Bronchial smooth muscle cell (primary cell): ENCODE measurements around the gene MIS12. TPM values are rescaled to one million over a fixed set of nuclear protein-coding genes. Genes with fewer than 3 reads are reported as not detected.

Source experiments
- total RNA-seq: library from RNA; depleted of rRNA; stranded (reverse); fragments of >200 nt; gene quantifications from 2 replicates; pipeline ENCODE4 v1.2.1, GENCODE V29; 2014

The MIS12 gene, protein sequence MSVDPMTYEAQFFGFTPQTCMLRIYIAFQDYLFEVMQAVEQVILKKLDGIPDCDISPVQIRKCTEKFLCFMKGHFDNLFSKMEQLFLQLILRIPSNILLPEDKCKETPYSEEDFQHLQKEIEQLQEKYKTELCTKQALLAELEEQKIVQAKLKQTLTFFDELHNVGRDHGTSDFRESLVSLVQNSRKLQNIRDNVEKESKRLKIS
- total RNA-seq, result 5.8 and 9.1 TPM in 2 replicates

DNA sequence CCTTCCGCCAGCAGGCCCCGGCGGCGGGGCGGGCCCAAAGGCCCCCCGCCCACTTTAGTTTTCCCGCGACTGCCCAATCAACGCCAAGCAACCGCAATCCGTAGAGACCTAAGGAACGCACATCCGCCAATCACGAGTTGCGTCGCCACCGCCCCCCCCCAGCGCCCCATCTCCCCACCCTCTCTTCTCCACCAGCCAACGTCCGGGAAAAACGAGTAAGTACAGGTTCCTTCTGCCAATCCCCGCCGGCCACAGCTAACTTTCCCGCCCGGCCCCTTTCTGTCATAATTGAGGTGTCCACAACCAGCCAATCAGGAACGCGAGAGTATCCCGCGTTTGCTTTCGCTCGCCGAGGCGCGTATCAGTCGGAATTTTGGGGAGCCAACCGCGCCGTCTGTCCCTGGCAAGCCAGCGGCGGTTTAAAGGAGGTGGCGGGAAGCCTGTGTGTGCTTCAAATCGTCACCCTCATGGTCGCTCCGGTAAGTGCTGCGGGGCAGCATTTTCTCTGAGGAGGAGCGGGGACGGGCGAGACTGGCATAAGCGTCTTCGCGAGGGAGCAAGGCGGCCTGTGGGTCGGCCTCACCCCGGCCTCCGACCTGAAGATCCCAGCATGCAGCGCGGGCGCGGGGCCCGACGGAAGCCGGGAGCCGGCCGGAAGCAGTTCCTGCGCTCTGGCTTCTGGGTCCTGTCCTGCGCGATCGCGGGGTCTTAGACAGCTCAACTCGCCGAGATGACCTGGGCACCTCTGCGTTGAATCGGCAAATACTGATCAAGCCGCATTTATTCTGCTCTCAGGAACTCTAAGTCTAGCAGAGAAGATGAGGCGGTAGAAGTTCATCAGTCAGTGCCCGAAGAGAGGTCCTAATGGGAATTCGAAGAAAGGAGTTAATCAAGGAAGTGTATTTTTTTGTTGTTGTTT is at the start of gene MIS12:
MIS12 (plus strand) TSS at position 361 of the 919 bp plus-strand sequence. CDS start 2,297 bp downstream, outside the sequence.

DNA sequence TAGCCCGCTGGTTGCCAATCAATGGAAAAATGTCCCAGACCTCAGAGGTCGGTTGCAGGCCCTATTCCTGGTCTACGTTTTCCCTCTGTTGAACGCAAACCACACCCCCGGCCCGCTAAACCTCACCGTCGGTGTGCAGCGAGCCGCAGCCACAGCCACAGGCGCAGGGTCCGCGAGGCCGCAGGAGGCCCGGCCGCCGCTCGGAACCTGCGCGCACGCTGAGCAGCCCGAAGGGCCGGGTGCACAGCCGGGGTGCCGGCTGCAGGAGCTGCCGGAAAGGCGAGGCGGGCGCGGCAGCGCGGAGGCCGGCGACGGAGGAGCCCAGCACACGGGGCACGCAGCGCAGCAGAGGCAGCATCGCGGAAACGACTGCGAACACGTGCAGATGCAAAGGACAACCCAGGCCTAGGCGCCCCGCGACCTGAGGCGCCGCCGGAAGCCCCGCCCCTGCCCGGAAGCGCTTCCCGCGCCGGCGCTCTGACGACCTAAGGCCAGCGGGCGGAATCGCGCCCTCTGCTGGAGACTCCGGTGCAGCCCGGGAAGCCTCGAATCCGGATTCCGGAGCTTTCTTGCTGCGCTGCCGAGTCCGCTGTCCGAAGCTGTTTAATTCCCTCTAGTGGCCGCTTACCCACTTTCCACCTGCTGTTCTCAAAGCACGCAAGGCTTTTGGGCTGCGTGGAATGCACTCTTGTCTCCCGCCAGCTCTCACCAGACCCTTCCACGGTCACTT is 47.5 kb upstream of the MIS12 start, which contains the start of gene C1QBP:
C1QBP (minus strand) TSS at position 440 of the 730 bp plus-strand sequence; CDS start at position 358, 82 bp downstream.

DNA sequence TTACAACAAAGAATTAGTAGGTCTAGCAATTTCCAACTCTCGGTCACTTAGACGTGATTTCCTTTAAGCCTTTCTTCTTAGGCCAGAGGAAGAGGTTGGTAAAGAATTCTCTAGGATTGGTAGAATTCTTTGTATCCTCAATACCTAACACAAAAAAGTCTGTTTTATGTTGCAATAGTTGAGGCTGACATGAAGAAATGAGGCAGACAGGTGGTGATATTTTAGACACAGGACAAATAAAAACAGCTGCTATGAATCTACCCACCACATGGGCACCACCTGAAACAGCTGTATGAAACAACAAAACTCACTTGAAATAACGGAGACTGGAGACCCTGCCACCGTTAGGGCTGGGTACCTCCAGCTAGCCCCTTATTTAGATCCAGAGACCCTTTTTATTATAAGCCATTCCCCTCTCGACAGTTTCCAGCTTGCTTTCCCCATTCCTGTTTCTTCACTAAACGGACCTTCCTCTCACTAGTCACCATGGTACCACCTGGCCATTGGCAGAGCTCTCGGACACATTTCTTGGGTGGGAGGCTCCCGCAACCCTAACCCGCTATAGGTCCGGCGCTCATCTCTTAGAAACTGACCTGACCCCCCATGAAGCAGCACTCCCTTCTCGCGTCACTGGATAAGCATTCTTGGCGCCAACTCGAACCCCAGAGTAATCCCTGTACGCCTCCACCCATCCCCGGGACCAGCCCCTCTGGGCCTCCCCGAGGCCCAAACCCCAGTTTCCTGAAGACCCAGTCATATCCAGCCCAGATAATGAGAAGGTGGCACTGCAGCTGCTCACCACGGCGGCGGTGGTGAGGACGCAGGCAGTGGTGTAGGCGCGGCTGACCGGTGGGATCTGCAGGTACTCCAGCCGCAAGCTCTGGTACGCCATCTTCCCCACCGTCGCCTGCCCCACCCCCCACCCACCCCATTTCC is 828 bp upstream of the MIS12 start, which contains the start of gene DERL2:
DERL2 (minus strand) TSS at position 909 of the 936 bp plus-strand sequence; CDS start at position 892, 17 bp downstream.

Other genes with a start within 250 kb of the MIS12 start
- 36.7 and 39.2 TPM in 2 replicates for gene RABEP1, start 204.3 kb upstream of the MIS12 start, total RNA-seq
- 39.2 and 48.9 TPM in 2 replicates for gene NUP88, start 66.9 kb upstream of the MIS12 start, total RNA-seq
- gene RPAIN, start 66.4 kb upstream of the MIS12 start, total RNA-seq, result 45.2 and 46.5 TPM in 2 replicates
- gene C1QBP, start 47.4 kb upstream of the MIS12 start, total RNA-seq, result 131 and 157 TPM in 2 replicates
- gene DHX33, start 17.6 kb upstream of the MIS12 start, total RNA-seq, result 7.3 and 8.0 TPM in 2 replicates
- gene DERL2, start 388 bp upstream of the MIS12 start, total RNA-seq, result 16.9 and 20.2 TPM in 2 replicates
- 22.2 and 38.1 TPM in 2 replicates for gene NLRP1, start 97.9 kb downstream of the MIS12 start, total RNA-seq